Panc1 (cell line): ENCODE measurements around the gene RSPRY1. TPM values are rescaled to one million over a fixed set of nuclear protein-coding genes. Genes with fewer than 3 reads are reported as not detected.

Experiments used
- ATAC-seq: fragments of 200-7000 bp; cut with Tn5 transposase; 2 replicates; pipeline ENCODE4 v1.9.1; 2020; ENCODE audit warnings: mild to moderate bottlenecking, moderate library complexity
- BruUV-seq: library from RNA; stranded (reverse); fragments of 400-500 nt; replicated peaks from 2 replicates; lab custom pipeline; 2021; lab: Mats Ljungman, UMichigan
- CTCF ChIA-PET: fragments of 300-600 bp; sonication (Branson Sonifier 250); formaldehyde crosslinking; loops from one replicate; lab custom pipeline; 2022; ENCODE audit warnings: antibody characterized with exemption; lab: Charles Lee
- POLR2A ChIA-PET: fragments of 300-600 bp; sonication (Branson Sonifier 250); formaldehyde crosslinking; loops from one replicate; lab custom pipeline; 2022; ENCODE audit warnings: antibody characterized with exemption; lab: Charles Lee
- DNase-seq: peaks from one replicate; pipeline ENCODE4 v3.0.0-alpha.2; 2010; ENCODE audit warnings: low read depth, low spot score
- H3K27ac ChIP-seq: 2 replicates; pipeline ENCODE4 v1.5.1; 2011; ENCODE audit warnings: mild to moderate bottlenecking, low read length, inconsistent platforms
- H3K27me3 ChIP-seq: fragments of 200-500 bp; sonication (Bioruptor generic); 2 replicates; pipeline ENCODE4 v1.6.0; 2014; ENCODE audit warnings: low read length, inconsistent platforms; ENCODE audit not compliant: control insufficient read depth, insufficient read depth
- H3K36me3 ChIP-seq: fragments of 200-500 bp; sonication (Bioruptor generic); 2 replicates; pipeline ENCODE4 v1.5.1; 2014; ENCODE audit warnings: inconsistent platforms, mild to moderate bottlenecking, low read length, moderate library complexity; ENCODE audit not compliant: control insufficient read depth, insufficient read depth
- H3K4me1 ChIP-seq: 2 replicates; pipeline ENCODE4 v1.5.1; 2011; ENCODE audit warnings: inconsistent platforms, mild to moderate bottlenecking, low read length, moderate library complexity; ENCODE audit not compliant: control insufficient read depth, insufficient read depth
- H3K4me3 ChIP-seq, 2 experiments: 2 replicates each; pipeline ENCODE4 v1.5.1; 2011 to 2012; ENCODE audit warnings: low read depth in 2 of 2, low read length in 2 of 2, mild to moderate bottlenecking in 2 of 2, inconsistent platforms in 1 of 2, moderate library complexity in 1 of 2
- H3K9me3 ChIP-seq: fragments of 200-500 bp; sonication (Bioruptor generic); 2 replicates; pipeline ENCODE4 v1.5.1; 2014; ENCODE audit warnings: low read depth, mild to moderate bottlenecking, inconsistent platforms, low read length, moderate library complexity; ENCODE audit not compliant: control insufficient read depth, insufficient read depth
- POLR2AphosphoS5 ChIP-seq: IDR thresholded peaks from 2 replicates; pipeline ENCODE4 v1.6.1; 2012; ENCODE audit warnings: mild to moderate bottlenecking, low read depth, low read length, moderate library complexity
- REST ChIP-seq, 2 experiments: IDR thresholded peaks; 2 replicates each; pipeline ENCODE4 v1.6.1; 2011 to 2012; ENCODE audit warnings: low read depth in 2 of 2, control low read depth in 1 of 2, low read length in 1 of 2, mild to moderate bottlenecking in 1 of 2, moderate library complexity in 1 of 2; ENCODE audit not compliant: insufficient read depth in 1 of 2
- SIN3A ChIP-seq: IDR thresholded peaks from 2 replicates; pipeline ENCODE4 v1.6.1; 2012; ENCODE audit warnings: low read depth, mild to moderate bottlenecking, low read length, moderate library complexity, borderline replicate concordance; ENCODE audit not compliant: insufficient read depth
- TCF7L2 ChIP-seq: IDR thresholded peaks from 2 replicates; pipeline ENCODE4 v1.6.1; 2011; ENCODE audit warnings: mild to moderate bottlenecking, low read depth, low read length, inconsistent platforms
- in situ Hi-C: cut with HindIII; loops from 2 replicates; pipeline ENCODE4 v1.10.0; 2016; ENCODE audit warnings: low sequenced_read_pairs, low pct_unique_long_range_greater_than_20kb
- intact Hi-C: fragments of 100-400 bp; cut with micrococcal nuclease; formaldehyde crosslinking; loops from one replicate; pipeline ENCODE4 v1.10.0; 2022; ENCODE audit not compliant: unreplicated experiment
- total RNA-seq: library from RNA; stranded (reverse); gene quantifications from one replicate; pipeline ENCODE4 v1.2.1, GENCODE V29; 2021; ENCODE audit not compliant: unreplicated experiment
- TF ChIP-seq, protein P1 (sequence below): fragments of 450-650 bp; IDR thresholded peaks from 2 replicates; pipeline ENCODE4 v1.5.1; 2017; ENCODE audit warnings: mild to moderate bottlenecking

Gene RSPRY1
- total RNA-seq, 1 experiment from 2014 or later = 29.4 TPM

GRCh38 chr16:57163842-57164241 is 22.3 kb upstream of the RSPRY1 start:
- in situ Hi-C loops = no loop called here
- DNase-seq = no peak
- Histone ChIP-seq H3K27ac (no peak overlapping the region), H3K27me3 (no peaks in the 10 kb centered on the region), H3K36me3 (peaks cover 16% of the 10 kb centered on the region), H3K4me1 (no peaks in the 10 kb centered on the region), H3K4me3 (no peak overlapping the region), H3K9me3 (no peaks in the 10 kb centered on the region)
- CTCF ChIA-PET = no interaction called here
- no peak for ATAC-seq
- POLR2A ChIA-PET = no interaction called here
- no peak for TF ChIP-seq REST (IDR thresholded peaks at IDR 0.05; ENCODE audit: insufficient read depth in 1 of 2, low read depth in 2 of 2, low read length in 1 of 2)
- intact Hi-C loops = no loop called here
- BruUV-seq = no TSS peak

DNA sequence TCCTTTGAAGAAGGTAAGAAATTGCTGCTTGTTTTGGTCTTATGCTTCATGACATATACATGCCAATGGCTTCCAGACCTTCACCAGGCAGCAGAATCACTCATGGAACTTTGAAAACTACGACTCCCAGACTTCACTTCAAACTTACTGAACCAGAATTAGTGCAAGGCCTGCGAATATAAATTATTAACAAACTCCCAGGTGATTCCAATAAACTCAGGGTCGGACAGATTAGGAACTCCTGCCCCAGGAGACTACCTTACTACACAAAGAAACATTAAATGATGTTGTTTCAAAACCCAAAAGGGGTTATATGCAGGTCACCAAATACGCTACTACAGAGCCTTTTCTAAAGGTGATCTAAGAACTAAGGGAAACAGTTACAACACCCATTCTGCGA is 20.6 kb upstream of the RSPRY1 start:
- Histone ChIP-seq H3K4me3 (no peak overlapping the region), H3K4me1 (no peaks in the 10 kb centered on the region), H3K27me3 (no peaks in the 10 kb centered on the region), H3K9me3 (no peaks in the 10 kb centered on the region), H3K27ac (no peak overlapping the region), H3K36me3 (peaks cover 13% of the 10 kb centered on the region)
- TF ChIP-seq, protein P1, sequence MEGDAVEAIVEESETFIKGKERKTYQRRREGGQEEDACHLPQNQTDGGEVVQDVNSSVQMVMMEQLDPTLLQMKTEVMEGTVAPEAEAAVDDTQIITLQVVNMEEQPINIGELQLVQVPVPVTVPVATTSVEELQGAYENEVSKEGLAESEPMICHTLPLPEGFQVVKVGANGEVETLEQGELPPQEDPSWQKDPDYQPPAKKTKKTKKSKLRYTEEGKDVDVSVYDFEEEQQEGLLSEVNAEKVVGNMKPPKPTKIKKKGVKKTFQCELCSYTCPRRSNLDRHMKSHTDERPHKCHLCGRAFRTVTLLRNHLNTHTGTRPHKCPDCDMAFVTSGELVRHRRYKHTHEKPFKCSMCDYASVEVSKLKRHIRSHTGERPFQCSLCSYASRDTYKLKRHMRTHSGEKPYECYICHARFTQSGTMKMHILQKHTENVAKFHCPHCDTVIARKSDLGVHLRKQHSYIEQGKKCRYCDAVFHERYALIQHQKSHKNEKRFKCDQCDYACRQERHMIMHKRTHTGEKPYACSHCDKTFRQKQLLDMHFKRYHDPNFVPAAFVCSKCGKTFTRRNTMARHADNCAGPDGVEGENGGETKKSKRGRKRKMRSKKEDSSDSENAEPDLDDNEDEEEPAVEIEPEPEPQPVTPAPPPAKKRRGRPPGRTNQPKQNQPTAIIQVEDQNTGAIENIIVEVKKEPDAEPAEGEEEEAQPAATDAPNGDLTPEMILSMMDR = no peak
- TF ChIP-seq TCF7L2 = no peak
- TF ChIP-seq SIN3A = no peak
- TF ChIP-seq POLR2AphosphoS5 = no peak
- TF ChIP-seq REST (IDR thresholded peaks at IDR 0.05; ENCODE audit: insufficient read depth in 1 of 2, low read depth in 2 of 2, low read length in 1 of 2) = no peak
- POLR2A ChIA-PET = no interaction called here
- ATAC-seq (no peak), DNase-seq (no peak)
- intact Hi-C loops (no loop called here), in situ Hi-C loops (no loop called here)
- BruUV-seq = no TSS peak
- CTCF ChIA-PET = no interaction called here
